Hair follicle dermal papilla cell (primary cell): ENCODE data around the gene EPB41L3. TPM values are rescaled to one million over a fixed set of nuclear protein-coding genes. Genes with fewer than 3 reads are reported as not detected.

ENCODE experiments used
- total RNA-seq: library from RNA; depleted of rRNA; stranded (reverse); fragments of >200 nt; gene quantifications from 2 replicates; pipeline ENCODE4 v1.2.3, GENCODE V29; 2012

The EPB41L3 gene
- total RNA-seq: 17.6 and 32.0 TPM in 2 replicates

GRCh38 chr18:5543773-5544389 is at the start of gene EPB41L3:
TSS of gene EPB41L3 (minus strand) at chr18:5543997. CDS start at chr18:5489183, 54,814 bp downstream.

Other genes with a start within 250 kb of the EPB41L3 start
- gene ZBTB14, start 248.3 kb downstream of the EPB41L3 start, total RNA-seq: 14.2 and 14.6 TPM in 2 replicates